Islet of Langerhans (tissue), 1 donor: ENCODE results near the gene BTBD9.
"Not testable (repeated sequence)": the region's sequence is repeated elsewhere in the genome, so short reads cannot be mapped to it uniquely, and the experiment has no call there.

Experiments used
- FAIRE-seq: peaks from one replicate; lab custom pipeline; 2011; peaks lifted over from hg19 to GRCh38; lab: Jason Lieb, UNC

Gene BTBD9

DNA sequence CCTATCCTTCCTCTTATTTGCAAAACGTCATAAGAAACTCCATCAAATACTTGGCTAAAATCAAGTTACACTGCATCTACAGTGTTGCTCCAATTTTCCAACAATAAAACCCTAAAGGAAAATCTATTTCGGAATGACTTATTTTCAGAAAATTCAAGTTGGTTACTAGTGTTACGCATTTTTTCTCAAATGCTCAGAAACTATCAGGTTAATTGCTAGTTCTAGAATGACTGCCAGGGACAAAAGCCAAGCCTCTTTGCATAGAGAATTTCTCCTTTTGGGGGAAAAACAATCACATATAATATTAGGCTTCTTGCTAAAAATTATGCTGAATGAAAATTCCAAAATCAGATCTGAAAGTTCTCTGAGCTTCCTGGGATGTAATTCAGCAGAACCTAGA is 210.2 kb downstream of the BTBD9 start:
- no peak for FAIRE-seq

- no peak for FAIRE-seq
Measured at GRCh38 chr6:38427492-38428210, 212.1 kb downstream of the BTBD9 start.

GRCh38 chr6:38425788-38426488 is 213.8 kb downstream of the BTBD9 start:
- not testable (repeated sequence) for FAIRE-seq

GRCh38 chr6:38423746-38424145 is 216.0 kb downstream of the BTBD9 start:
- FAIRE-seq, result no peak

- FAIRE-seq, result no peak
Measured at GRCh38 chr6:38420207-38420606, 219.5 kb downstream of the BTBD9 start.

DNA sequence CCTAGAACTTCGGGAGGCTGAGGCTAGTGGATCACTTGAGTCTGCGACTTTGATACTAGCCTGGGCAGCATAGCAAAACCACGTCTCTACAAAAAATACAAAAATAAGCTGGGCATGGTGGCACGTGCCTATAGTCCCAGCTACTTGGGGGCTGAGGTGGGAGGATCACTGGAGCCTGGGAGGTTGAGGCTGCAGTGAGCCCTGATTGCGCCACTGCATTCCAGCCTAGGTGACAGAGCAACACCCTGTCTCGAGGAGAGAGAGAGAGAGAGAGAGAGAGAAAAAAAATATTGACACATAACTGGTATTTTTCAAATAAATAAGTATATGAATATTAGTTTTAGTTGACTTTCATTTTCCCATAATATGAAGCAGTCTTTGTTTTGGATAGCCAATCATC is 222.2 kb downstream of the BTBD9 start:
- no peak for FAIRE-seq

DNA sequence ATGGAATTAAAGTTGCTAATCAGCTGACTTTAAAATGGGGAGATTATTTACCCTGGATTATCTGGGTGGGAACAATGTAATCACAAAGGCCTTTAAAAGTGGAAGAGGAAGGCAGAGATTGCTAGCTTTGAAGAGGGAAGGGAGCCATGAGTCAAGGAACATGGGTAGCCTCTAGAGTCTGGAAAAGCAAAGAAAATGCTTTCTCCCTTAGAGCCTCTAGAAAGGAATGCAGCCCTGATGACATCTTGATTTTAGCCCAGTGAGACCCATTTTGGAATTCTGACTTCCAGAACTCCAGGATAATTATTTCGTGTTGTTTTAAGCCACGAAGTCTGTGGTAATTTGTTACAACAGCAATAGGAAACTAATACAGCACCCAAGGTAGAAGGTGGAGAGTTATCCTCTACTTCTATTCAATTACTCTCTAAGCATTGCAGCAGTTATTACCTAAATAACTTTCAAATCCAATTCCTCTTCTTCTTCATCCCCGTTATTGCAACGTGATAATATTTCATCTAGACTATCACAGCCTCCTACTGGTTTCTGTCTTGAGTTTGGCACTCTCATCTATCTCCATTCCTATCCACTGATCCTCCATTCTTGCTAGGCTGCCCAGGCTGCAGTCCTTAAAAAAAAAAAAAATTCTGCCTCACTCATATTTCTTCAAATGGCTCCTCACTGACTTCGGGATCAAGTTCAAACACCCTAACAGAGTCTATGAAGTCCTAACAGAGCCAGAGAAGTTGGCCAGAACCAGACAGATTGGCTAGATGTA is 224.3 kb downstream of the BTBD9 start:
- no peak for FAIRE-seq

DNA sequence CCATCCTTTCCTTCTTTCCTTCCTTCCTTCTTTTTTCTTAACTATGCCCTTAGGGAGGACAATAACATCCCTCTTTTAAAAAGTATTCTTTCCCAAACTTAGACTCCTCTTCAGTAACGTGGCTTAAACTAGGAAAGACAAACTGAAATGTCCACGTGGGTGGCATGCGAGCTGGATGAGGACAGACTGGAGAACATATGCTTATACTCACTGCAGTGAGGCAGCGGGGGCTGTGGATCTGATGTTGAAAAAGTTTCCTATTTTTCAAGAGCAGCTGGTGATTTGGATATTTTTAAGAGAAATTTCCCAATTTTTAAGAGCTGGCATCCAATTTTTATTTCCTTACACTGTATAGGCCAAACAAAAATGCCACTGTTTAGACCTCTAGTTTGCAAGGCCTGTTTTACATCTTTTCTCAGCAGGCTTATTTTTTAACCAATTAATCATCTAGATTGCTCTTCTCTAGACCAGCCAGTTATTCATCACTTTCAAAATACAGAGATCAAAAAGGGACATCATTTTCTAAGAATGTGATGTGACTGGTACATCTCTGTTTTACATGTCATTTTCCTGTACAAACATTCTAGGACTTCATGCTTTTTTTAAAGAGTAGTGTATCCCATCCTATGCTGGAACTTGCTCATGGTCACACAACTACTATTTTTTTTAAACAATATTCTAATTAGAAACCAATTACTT is 226.5 kb downstream of the BTBD9 start:
- FAIRE-seq, result no peak

GRCh38 chr6:38407192-38407591 is 232.5 kb downstream of the BTBD9 start:
- no peak for FAIRE-seq

GRCh38 chr6:38406096-38406495 is 233.6 kb downstream of the BTBD9 start:
- FAIRE-seq, result no peak

- FAIRE-seq, result no peak
Measured at GRCh38 chr6:38404900-38405556, 234.7 kb downstream of the BTBD9 start.

GRCh38 chr6:38404355-38404754 is 235.4 kb downstream of the BTBD9 start:
- no peak for FAIRE-seq

DNA sequence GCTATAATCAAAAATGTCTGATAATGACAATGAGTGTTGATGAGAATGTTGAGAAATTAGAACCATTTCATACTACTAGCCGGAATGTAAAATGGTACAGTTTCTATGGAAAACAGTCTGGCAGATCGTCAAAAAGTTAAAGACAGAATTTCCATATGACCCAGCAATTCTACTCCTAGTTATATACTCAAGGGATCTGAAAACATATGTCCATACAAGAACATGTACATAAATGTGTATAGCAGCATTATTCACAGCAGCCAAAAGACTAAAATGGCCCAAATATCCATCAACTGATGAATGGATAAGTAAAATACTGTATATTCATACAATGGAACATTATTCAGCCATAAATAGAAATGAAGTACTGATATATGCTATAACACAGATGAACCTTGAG is 236.2 kb downstream of the BTBD9 start:
- FAIRE-seq, result peak; percentile 60

GRCh38 chr6:38400764-38401163 is 239.0 kb downstream of the BTBD9 start:
- FAIRE-seq, result no peak

DNA sequence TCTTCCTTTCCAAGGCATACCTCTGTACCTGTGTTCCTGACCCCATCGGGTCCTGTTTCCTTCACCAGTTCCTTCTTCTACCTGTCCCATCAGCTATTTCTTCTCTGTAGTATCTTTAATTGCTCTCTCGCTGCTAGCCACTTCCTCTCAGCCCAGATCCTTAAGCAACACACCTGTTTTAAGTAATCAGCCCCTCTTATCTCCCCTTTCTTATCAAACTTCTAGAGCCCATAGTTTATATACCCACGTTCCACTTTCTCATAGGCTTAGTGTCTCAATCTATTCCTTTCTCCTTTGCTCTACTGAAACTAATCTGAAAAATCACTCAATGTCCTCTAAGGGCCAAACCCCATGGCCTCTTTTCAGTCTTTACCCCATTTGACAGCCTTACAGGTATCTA is 239.6 kb downstream of the BTBD9 start:
- no peak for FAIRE-seq

DNA sequence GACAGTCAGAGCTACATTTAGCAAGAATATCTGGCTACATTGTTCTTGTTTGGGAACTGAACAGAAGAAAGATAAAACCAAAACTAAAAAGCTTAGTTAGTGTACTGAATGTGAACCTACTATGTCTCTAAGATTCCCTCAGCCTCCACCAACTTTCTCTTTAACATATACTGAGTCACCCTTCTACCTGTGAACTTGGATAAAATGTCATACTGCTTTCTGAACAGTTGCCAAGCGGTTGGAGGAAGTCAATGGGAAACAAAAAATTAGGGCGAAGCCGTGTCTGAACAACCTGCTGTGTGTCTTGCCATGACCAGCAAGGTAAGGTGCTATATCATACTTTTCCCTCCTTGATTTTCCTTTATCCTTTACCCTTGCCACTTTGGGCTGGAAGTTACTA is 243.5 kb downstream of the BTBD9 start:
- no peak for FAIRE-seq

DNA sequence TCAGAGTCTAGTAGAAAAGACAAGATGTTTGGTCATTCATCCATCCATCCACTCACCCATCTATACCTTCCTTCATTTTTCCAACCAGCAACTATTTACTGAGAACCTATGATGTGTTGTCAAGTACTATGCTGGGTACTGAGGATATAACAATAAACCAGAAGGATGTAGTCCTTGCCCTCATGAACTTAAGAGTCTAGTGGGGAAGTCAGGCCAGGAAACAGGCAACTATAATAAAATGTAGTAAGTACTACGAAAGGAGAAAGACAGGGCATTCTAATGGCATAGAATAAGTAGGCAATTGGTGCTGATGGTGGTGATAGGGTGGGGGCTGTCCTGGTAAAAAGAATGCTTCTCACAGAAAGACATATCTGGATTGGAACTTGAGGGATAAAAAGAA is 245.7 kb downstream of the BTBD9 start:
- FAIRE-seq, result no peak

DNA sequence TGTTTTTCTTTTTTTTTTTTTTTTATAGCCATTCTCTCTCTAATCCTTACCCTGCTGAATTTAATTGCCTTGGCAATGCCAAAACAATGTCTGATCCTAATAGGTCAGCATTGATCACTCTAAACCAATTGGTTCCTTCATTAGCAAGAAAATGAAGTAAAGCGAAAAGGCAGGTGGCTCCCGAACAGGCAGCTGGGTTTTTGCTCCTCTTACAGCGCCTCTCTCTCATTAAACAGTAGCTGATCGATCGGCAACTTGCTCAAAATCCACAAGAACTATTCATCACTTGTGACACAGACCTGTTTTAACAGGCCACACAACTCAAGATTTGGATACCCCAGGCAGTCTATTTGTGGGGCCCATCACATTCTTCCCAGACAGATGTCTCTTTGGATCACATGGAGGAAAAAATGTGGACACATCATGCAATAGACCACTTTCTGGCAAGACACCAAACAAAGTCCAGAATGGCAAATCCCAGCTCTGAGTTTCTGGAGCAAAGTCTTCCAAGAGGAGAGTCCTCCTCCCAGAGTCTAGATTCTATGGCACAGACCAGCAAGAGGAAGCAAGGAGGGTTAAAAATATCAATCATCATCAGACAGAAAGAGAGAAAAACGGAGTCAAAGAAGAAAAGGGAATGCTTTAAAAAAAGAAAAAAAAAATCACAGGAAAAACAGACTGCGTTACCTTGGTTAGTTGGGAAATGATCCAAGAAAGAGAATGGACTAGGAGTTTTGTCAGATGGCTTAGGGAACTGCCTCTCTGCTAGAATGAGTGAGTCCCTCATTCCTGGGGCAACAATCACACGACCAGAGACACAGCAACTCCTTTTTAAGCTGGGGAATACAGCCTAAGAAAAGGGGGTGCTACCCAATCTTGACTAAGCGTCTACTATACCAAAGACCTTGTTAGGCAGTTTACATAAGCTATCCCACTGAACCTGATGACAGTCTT is 247.8 kb downstream of the BTBD9 start:
- no peak for FAIRE-seq

DNA sequence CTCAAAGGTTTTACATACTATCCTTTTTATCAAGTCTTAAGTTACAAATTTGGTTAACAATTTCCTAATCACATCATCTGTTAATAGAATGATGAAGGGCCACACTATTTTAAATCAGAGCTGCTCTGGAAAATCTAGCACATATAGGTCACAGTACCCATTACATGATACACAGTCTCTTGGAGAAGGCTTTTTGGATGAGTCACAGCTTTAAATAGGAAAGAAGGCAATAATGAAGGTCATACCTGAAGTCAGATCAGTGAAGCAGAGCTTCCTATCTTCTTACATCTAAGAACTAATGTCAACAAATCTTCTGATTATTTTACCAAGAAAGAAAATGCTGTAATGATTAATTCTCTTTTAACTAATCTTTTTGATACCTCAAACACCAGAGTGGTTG is 248.5 kb downstream of the BTBD9 start:
- peak; percentile 45 for FAIRE-seq

- no peak for FAIRE-seq
Measured at GRCh38 chr6:38389875-38390274, 249.9 kb downstream of the BTBD9 start.

DNA sequence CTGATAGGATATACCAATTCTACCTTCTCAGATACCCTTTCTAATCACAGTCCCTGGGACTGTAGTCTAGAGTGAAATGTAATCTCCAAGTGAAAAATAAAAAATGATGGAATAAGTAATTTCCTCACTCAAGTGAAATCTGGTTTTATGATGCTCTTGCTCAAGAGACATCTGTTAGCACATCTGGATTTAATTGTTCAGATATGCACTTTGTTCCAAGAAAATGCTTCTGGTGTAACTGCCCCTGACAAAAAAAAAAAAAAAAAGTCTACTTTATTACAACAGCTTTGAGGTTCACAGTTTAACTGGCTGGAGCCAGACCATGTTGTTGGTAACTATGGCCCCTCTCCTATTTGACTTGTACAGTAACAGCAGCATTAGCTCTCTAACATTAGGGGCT is 251.8 kb downstream of the BTBD9 start:
- FAIRE-seq, result no peak
